Nephron (organoid): Measurements from ENCODE around the gene GPR62.
"Not testable (repeated sequence)": the region's sequence is repeated elsewhere in the genome, so short reads cannot be mapped to it uniquely, and the experiment has no call there.

Source experiments
- H3K27ac Mint-ChIP-seq, 3 experiments: 2 replicates each; pipeline ENCODE4 v1.8.0; 2020; ENCODE audit warnings: mixed read lengths in 3 of 3, mild to moderate bottlenecking in 2 of 3, moderate library complexity in 1 of 3
- H3K27me3 Mint-ChIP-seq: 2 replicates; pipeline ENCODE4 v1.8.0; 2021; ENCODE audit warnings: low read depth, mild to moderate bottlenecking, moderate library complexity, mixed read lengths
- H3K36me3 Mint-ChIP-seq: 2 replicates; pipeline ENCODE4 v1.8.0; 2020; ENCODE audit warnings: low read depth, mixed read lengths
- H3K4me1 Mint-ChIP-seq: 2 replicates; pipeline ENCODE4 v1.8.0; 2020; ENCODE audit warnings: mixed read lengths
- H3K4me3 Mint-ChIP-seq, 3 experiments: 2 replicates each; pipeline ENCODE4 v1.8.0; 2020; ENCODE audit warnings: mild to moderate bottlenecking in 3 of 3, mixed read lengths in 3 of 3, moderate library complexity in 2 of 3
- H3K9me3 Mint-ChIP-seq: 2 replicates; pipeline ENCODE4 v1.8.0; 2020; ENCODE audit warnings: mixed read lengths
- TF ChIP-seq, protein P1 (sequence below), 3 experiments: fragments of 200-600 bp; sonication (generic); IDR thresholded peaks; one replicate each; pipeline ENCODE4 v1.5.0; 2021; ENCODE audit warnings: antibody characterized with exemption in 3 of 3; ENCODE audit not compliant: unreplicated experiment in 3 of 3

The GPR62 gene

DNA sequence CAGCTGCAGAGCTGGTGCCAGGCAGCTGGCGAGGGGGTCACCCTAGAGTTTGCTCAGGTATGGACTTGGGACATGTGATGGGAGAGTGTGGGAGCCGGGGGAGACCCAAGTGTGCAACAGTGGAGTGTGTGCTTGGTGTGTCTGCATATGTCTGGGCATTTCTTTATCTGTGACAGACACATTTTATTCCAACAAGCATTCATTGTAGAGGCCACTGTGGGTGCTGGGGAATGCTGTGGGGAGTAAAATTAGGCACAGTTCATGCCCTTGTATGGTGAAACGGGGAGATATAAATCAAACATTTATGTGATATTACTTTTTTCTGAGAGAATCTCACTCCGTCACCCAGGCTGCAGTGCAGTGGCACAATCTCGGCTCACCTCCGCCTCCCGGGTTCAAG lies 32.4 kb downstream of the GPR62 start:
- Mint-ChIP-seq H3K4me3 (peak overlapping the region in 1 of 3 experiments; percentile 17), H3K27me3 (no peaks in the 10 kb centered on the region), H3K4me1 (peaks cover 13% of the 10 kb centered on the region), H3K36me3 (peaks cover 15% of the 10 kb centered on the region), H3K27ac (no peak overlapping the region), H3K9me3 (no peaks in the 10 kb centered on the region)
- TF ChIP-seq, protein P1, sequence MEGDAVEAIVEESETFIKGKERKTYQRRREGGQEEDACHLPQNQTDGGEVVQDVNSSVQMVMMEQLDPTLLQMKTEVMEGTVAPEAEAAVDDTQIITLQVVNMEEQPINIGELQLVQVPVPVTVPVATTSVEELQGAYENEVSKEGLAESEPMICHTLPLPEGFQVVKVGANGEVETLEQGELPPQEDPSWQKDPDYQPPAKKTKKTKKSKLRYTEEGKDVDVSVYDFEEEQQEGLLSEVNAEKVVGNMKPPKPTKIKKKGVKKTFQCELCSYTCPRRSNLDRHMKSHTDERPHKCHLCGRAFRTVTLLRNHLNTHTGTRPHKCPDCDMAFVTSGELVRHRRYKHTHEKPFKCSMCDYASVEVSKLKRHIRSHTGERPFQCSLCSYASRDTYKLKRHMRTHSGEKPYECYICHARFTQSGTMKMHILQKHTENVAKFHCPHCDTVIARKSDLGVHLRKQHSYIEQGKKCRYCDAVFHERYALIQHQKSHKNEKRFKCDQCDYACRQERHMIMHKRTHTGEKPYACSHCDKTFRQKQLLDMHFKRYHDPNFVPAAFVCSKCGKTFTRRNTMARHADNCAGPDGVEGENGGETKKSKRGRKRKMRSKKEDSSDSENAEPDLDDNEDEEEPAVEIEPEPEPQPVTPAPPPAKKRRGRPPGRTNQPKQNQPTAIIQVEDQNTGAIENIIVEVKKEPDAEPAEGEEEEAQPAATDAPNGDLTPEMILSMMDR (IDR thresholded peaks at IDR 0.05; ENCODE audit: unreplicated experiment in 3 of 3): no peak

DNA sequence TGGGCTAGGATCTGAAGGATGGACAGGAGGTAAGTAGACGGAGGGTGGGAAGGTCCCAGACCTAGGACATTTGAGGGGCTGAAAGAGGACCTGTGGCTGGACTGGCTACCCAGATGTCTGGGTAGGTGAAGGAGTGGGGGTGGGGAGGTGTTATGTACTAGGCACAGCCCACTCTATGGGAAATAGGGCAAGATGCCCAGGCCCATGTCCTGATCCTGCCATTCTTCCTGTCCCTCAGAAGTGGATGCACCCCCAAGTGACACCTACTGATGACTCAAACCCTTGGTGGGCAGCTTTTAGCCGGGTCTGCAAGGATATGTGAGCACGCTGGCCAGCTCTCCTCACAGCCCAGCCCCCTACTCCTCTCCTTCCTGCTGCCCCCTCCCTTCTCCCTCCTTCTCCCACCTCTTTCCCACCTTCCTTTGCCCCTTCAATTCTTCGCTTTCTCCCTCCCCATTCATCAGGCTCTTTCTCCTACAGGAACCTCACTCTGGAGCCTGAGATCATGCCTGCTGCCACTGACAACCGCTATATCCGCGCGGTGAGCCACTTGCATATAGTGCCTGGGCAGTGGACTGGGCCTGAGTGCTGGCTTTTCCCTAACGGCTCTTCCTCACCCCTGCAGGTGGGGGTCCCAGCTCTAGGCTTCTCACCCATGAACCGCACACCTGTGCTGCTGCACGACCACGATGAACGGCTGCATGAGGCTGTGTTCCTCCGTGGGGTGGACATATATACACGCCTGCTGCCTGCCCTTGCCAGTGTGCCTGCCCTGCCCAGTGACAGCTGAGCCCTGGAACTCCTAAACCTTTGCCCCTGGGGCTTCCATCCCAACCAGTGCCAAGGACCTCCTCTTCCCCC lies 33.3 kb downstream of the GPR62 start:
- H3K4me1 Mint-ChIP-seq: peaks cover 9% of the 10 kb centered on the region
- H3K4me3 Mint-ChIP-seq: no peak overlapping the region
- H3K27me3 Mint-ChIP-seq: no peaks in the 10 kb centered on the region
- no peaks in the 10 kb centered on the region for H3K9me3 Mint-ChIP-seq
- H3K36me3 Mint-ChIP-seq: peaks cover 24% of the 10 kb centered on the region
- TF ChIP-seq, protein P1 (IDR thresholded peaks at IDR 0.05; ENCODE audit: unreplicated experiment in 3 of 3): no peak
- H3K27ac Mint-ChIP-seq: peak overlapping the region; percentile 8 to 46 (median 33)

DNA sequence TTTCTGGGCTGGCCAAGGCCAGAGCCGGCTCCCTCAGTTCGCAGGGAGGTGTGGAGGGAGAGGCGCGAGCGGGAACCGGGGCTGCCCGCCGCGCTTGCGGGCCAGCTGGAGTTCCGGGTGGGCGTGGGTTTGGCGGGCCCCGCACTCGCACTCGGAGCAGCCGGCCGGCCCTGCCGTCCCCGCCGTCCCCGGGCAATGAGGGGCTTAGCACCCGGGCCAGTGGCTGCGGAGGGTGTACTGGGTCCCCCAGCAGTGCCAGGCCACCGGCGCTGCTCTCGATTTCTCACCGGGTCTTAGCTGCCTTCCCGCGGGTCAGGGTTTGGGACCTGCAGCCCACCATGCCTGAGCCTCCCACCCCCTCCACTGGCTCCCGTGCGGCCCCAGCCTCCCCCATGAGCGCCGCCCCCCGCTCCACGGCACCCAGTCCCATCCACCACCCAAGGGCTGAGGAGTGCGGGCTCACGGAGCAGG lies 35.4 kb downstream of the GPR62 start:
- H3K4me1 Mint-ChIP-seq: peaks cover 16% of the 10 kb centered on the region
- H3K9me3 Mint-ChIP-seq, H3K27ac Mint-ChIP-seq, H3K27me3 Mint-ChIP-seq, H3K4me3 Mint-ChIP-seq: not testable (repeated sequence)
- H3K36me3 Mint-ChIP-seq: peaks cover 41% of the 10 kb centered on the region

DNA sequence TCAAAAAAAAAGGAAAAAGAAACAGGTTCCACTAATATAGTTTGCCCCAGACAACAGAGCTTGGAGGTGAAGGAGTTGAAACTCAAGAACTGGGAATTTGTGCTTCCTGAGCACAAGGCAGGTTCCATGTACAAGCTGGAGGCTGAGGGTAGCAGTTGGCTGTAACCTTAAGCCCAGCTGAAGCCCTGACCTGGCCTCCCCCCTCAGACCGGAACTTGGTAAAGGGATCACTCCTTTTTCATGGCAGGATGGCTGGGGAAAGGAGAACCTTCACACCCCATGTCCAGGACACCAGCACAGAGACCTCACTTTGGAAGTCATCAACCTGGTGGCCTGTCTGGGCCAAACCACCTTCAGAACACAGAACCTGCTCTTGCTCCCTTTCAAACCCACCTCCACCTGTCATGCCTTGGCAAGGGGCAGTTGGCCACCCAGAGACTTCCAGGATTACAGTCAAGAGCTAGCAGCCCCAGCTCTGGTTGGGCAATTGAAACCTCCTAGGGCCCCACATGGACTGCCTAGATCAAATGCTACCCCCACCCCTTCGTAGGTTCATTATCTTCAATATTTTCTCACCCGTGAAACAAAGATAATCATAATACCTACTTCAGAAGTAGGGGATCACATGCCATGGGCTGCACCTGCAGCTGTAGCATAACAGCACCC lies 37.0 kb downstream of the GPR62 start:
- Mint-ChIP-seq H3K9me3 (no peaks in the 10 kb centered on the region), H3K27me3 (no peaks in the 10 kb centered on the region), H3K36me3 (peaks cover 43% of the 10 kb centered on the region), H3K27ac (peak overlapping the region in 1 of 3 experiments; percentile 37), H3K4me1 (peaks cover 26% of the 10 kb centered on the region), H3K4me3 (peak overlapping the region in 2 of 3 experiments; percentile 28 to 40)
- TF ChIP-seq, protein P1 (IDR thresholded peaks at IDR 0.05; ENCODE audit: unreplicated experiment in 3 of 3): no peak

DNA sequence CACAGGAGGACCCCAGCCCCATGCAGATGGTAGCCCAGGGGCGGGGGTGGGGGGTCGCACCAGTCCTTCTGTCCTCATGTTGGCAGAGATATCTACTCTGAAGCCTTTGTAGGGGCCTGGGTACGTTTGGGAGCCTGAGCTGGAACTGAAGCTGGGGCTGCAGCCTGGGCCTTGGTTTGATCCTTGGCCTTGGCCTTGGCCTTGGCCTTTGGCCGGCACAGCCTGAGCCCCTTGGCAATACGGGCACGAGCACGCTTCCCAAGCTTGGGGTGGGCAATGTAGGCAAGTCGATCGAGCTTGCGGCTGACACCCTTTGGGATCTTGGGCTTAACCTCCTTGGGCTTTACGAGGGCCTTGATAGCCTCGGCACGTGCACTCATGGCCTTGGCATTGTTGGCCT lies 38.5 kb downstream of the GPR62 start:
- H3K27ac Mint-ChIP-seq, H3K9me3 Mint-ChIP-seq, H3K27me3 Mint-ChIP-seq: not testable (repeated sequence)
- Mint-ChIP-seq H3K4me3 (peak overlapping the region; percentile 99 to 100 (median 100)), H3K4me1 (peaks cover 33% of the 10 kb centered on the region), H3K36me3 (peaks cover 43% of the 10 kb centered on the region)

DNA sequence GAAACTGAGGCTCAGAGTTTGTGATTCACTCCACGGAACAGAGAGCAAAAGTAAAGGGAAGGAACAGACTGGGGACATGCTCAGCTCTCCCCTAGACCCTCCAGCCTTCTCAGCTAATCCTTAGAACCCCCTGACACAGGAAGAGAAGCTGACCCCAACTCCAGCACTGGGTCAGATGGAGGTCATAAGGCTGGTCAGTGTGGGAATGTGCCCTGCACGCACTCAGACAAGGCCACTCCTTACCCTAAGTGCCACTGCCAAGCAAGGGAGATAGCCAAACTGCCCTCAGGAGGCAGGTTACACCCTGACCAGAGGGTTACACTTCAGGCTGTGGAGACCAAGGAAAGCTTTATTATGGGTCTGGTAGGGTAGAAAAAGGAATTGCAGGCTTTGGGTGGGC lies 39.3 kb downstream of the GPR62 start:
- Mint-ChIP-seq H3K4me3 (peak overlapping the region; percentile 99 to 100 (median 100)), H3K36me3 (peaks cover 43% of the 10 kb centered on the region), H3K27ac (peak overlapping the region; percentile 99 to 100 (median 99)), H3K27me3 (no peaks in the 10 kb centered on the region), H3K4me1 (peaks cover 33% of the 10 kb centered on the region), H3K9me3 (no peaks in the 10 kb centered on the region)
- TF ChIP-seq, protein P1 (IDR thresholded peaks at IDR 0.05; ENCODE audit: unreplicated experiment in 3 of 3): no peak
